Esophagus (tissue), 2 donors: ENCODE results near the gene TMEM220. TPM values are rescaled to one million over a fixed set of nuclear protein-coding genes. Genes with fewer than 3 reads are reported as not detected.

ENCODE experiments used
- H3K27ac ChIP-seq, 2 donors: one replicate each; pipeline ENCODE4 v1.5.1; 2013; ENCODE audit warnings: low read depth in 2 of 2, mild to moderate bottlenecking in 2 of 2, inconsistent platforms in 1 of 2, low read length in 1 of 2, moderate library complexity in 1 of 2
- H3K27me3 ChIP-seq, 2 donors: one replicate each; pipeline ENCODE4 v1.6.1; 2013; ENCODE audit warnings: low read length in 2 of 2, control low read depth in 1 of 2, mild to moderate bottlenecking in 1 of 2; ENCODE audit not compliant: insufficient read depth in 2 of 2, control insufficient read depth in 1 of 2
- H3K36me3 ChIP-seq, 2 donors: one replicate each; pipeline ENCODE4 v1.6.1; 2013; ENCODE audit warnings: low read length in 1 of 2; ENCODE audit not compliant: control insufficient read depth in 2 of 2, insufficient read depth in 2 of 2
- H3K4me1 ChIP-seq, 2 donors: one replicate each; pipeline ENCODE4 v1.6.1; 2013; ENCODE audit warnings: low read length in 1 of 2; ENCODE audit not compliant: control insufficient read depth in 2 of 2, insufficient read depth in 2 of 2
- H3K4me3 ChIP-seq, 2 donors: one replicate each; pipeline ENCODE4 v1.5.1; 2013; ENCODE audit warnings: low read length in 2 of 2, mild to moderate bottlenecking in 2 of 2, low read depth in 1 of 2, moderate library complexity in 1 of 2
- H3K9me3 ChIP-seq, 2 donors: one replicate each; pipeline ENCODE4 v1.6.1; 2013; ENCODE audit warnings: mild to moderate bottlenecking in 2 of 2, low read depth in 1 of 2, low read length in 1 of 2, moderate library complexity in 1 of 2; ENCODE audit not compliant: control insufficient read depth in 2 of 2, insufficient read depth in 1 of 2
- WGBS, 2 donors: extraction: QIAGEN DNeasy Blood & Tissue Kit; methylation state at CpG; one replicate each; pipeline ENCODE4 v1.1.7; 2013; 5-methylcytosine and 5-hydroxymethylcytosine counted together
- polyA plus RNA-seq, 2 donors: library from polyadenylated mRNA; stranded (reverse); fragments of 200-250 nt; gene quantifications; one replicate each; pipeline ENCODE4 v1.2.3, GENCODE V29; 2013
- donor health status: healthy with polysubstance abuse.
- donor health status: Bipolar disorder and iron deficiency.

TMEM220 gene
- polyA plus RNA-seq, 2 donors, result 6.3 to 6.9 TPM

DNA sequence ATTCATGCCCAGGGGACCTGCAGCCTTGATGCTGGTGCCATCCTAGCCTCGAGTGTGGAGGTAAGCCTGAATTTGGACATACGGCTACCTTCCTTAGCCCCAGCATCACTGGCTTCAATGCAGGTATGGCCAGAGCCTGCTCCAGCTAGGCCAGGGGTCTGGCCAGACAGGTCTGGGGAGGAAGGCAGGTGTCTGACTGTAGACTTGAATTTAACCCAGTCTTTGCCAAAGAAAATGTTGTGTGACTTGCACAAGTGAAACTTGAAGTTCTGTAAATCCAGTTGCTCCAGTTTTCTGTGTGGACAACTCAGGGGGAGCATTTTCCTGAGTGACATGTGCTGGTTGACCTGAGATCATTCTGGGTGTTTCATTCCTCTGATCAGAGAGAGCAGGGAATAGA, 41.3 kb upstream of the TMEM220 start:
- H3K4me3 ChIP-seq, result no peak overlapping the region
- peaks cover 0 to under 1% of the 10 kb centered on the region in 2 donors for H3K9me3 ChIP-seq
- H3K4me1 ChIP-seq, result no peaks in the 10 kb centered on the region
- WGBS, 2 donors, result 73 to 80% methylated on average over 2 of the region's 2 CpGs
- H3K27ac ChIP-seq, result peak overlapping the region in 1 of 2 donors; percentile 53
- no peaks in the 10 kb centered on the region for H3K36me3 ChIP-seq
- no peaks in the 10 kb centered on the region for H3K27me3 ChIP-seq

DNA sequence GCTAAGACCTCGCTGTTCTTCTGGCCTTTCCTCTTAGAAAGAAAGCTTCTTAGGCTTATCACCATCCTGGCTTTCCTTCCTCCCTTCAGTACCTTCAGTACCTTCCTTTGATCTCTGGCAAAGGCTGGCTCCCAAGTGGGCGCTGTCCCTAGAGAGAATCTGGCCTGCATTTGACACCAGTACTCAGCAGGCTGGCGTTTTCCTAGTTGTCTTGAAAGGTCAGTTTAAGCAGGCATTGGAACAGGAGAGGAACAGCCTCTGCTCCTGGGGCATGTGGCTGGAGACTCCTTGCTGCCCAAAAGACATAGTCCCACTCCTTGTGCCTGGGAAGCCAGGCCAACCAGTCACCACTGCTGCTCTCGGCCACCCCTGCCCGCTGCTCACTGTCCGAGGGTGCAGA, 40.0 kb upstream of the TMEM220 start:
- WGBS, 2 donors, result 83 to 87% methylated on average over 6 of the region's 6 CpGs
- Histone ChIP-seq H3K4me1 (no peaks in the 10 kb centered on the region), H3K4me3 (no peak overlapping the region), H3K27me3 (no peaks in the 10 kb centered on the region), H3K9me3 (peaks cover 0 to 1% of the 10 kb centered on the region in 2 donors), H3K27ac (no peak overlapping the region), H3K36me3 (no peaks in the 10 kb centered on the region)

DNA sequence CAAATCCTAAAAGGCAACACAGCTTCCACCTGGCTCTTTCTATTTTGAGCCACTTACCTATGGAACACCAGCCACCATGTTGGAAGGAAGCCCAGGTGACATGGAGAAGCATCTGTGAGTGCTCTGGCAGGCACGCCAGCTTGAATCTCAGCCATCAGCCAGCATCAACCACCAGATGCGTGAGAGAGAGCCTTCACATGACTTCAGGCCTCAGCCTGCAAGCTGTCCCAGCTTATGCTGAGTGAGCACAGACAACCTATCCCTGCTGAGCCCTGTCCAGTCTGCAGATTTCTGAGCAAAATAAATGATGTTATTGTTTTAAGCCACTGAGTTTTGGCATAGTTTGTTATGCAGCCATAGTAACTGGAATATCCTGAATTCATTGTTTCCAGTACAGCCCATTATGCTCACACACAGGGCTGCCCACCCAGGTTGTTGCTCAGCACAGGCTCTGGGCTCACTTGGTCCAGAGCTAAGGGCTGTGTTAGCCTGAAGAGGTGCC, 39.0 kb upstream of the TMEM220 start:
- Histone ChIP-seq H3K4me1 (no peaks in the 10 kb centered on the region), H3K36me3 (no peaks in the 10 kb centered on the region), H3K27ac (no peak overlapping the region), H3K27me3 (no peaks in the 10 kb centered on the region), H3K9me3 (peaks cover 0 to 1% of the 10 kb centered on the region in 2 donors), H3K4me3 (no peak overlapping the region)
- 65 to 88% methylated on average over 2 of the region's 2 CpGs for WGBS, 2 donors

DNA sequence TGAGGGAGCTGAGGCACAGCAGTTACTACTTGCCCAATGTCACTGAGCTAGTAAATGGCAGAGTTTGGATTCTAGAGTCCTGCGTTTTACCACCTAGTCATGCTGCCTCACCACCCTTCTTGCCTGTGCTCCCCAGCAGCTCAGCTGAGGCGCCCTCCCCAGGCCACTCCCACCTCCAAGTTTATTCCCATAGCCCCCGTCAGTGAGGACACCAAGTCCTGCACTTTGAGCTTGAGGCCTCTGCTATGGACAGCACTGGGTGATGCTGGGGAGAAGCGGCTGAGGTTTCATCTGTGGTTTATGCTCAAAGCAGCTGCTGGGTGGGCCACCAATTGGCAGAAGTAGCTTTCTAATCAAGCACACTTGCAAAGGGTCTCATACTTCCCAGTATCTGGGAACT, 37.4 kb upstream of the TMEM220 start:
- Histone ChIP-seq H3K36me3 (no peaks in the 10 kb centered on the region), H3K27me3 (no peaks in the 10 kb centered on the region), H3K9me3 (peaks cover 0 to 1% of the 10 kb centered on the region in 2 donors), H3K4me3 (no peak overlapping the region), H3K4me1 (no peaks in the 10 kb centered on the region), H3K27ac (no peak overlapping the region)
- WGBS, 2 donors, result 89 to 92% methylated on average over 4 of the region's 4 CpGs

DNA sequence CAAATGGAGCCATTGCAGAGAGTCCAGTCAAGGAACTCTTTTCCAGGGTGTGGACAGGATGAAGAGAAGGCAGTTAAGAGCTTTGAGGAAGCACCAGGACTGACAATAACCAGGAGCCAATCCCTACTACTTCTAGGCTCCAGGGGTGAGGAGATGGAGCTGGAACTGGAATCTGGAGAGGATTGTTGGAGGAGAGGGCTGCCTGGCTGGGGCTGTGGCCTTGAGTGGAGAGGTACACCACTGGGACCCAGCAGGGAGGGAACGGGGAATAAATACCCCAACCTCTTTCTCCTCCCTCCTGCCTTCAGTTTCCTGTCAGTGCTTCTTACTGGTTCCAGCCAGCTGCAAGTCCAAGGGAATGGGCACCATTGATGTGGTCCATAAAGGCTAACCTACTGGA, 32.2 kb upstream of the TMEM220 start:
- no peak overlapping the region for H3K27ac ChIP-seq
- H3K4me3 ChIP-seq, result no peak overlapping the region
- H3K27me3 ChIP-seq, result no peaks in the 10 kb centered on the region
- 96 to 100% methylated on average over 1 of the region's 1 CpG for WGBS, 2 donors
- no peaks in the 10 kb centered on the region for H3K36me3 ChIP-seq
- H3K9me3 ChIP-seq, result peaks cover 0 to 1% of the 10 kb centered on the region in 2 donors
- H3K4me1 ChIP-seq, result no peaks in the 10 kb centered on the region

DNA sequence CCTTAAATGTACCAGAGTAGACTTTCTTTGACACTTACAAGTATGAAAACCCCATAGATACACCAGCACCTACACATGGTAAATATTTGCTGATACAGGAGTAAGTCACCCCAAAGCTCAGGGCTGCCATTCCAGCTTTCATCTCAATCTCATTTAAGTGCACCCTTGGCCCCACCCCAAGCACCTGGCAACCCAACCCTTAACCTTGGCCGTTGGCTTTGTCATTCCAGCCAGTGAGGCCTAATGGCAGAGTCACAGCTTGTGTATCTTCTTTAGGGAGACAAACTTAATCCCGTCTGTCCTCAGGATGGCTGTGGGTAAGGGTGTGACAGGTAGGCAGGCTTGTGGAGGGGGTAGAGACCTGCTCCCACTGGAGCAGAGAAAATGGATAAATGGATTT, 31.5 kb upstream of the TMEM220 start:
- Histone ChIP-seq H3K27me3 (no peaks in the 10 kb centered on the region), H3K4me3 (no peak overlapping the region), H3K4me1 (no peaks in the 10 kb centered on the region), H3K9me3 (peaks cover 0 to 1% of the 10 kb centered on the region in 2 donors), H3K27ac (no peak overlapping the region), H3K36me3 (no peaks in the 10 kb centered on the region)
- WGBS, 2 donors, result 55 to 66% methylated on average over 2 of the region's 2 CpGs

DNA sequence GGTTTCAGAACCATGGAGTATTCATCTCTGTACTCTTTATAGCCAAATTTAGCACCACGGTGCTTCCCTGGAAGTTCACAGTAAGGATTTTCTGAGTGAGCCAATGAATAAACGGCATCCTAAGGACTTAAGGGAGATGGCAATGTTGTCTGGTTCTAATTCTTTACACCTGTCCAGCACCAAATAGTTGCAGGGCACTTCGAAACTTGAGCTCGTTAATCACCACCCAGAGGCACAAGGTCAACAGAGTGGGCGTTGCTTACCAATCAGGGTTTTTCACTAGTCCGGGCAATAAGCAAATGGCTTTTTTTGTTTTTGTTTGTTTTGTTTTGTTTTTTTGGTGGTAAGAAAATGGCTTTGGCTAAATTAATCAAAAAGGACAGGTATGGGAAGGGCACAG, 28.2 kb upstream of the TMEM220 start:
- WGBS, 2 donors, result 74 to 90% methylated on average over 6 of the region's 6 CpGs
- H3K36me3 ChIP-seq, result no peaks in the 10 kb centered on the region
- H3K27me3 ChIP-seq, result no peaks in the 10 kb centered on the region
- no peak overlapping the region for H3K27ac ChIP-seq
- no peaks in the 10 kb centered on the region for H3K4me1 ChIP-seq
- H3K4me3 ChIP-seq, result no peak overlapping the region
- no peaks in the 10 kb centered on the region for H3K9me3 ChIP-seq

DNA sequence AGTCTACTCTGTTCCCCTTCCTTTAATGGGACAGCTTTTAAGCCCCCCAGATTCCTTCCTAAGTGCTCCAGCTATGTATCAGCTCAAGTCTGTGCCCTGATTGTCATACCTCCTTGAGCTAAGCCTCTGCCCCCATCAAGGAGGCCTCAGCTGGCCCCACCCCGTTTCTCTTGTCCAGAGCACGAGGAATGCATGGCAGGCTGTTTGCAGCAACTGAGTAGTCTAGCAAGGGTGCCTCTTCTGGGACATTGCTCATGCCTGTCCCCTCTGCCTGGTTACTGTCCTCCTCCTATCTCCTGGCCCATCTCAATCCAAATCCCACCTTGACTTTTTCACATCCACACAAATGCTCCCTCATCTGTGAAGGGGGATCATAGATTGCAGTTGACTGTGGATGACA, 27.8 kb upstream of the TMEM220 start:
- Histone ChIP-seq H3K27ac (no peak overlapping the region), H3K27me3 (no peaks in the 10 kb centered on the region), H3K36me3 (no peaks in the 10 kb centered on the region), H3K9me3 (no peaks in the 10 kb centered on the region), H3K4me3 (no peak overlapping the region), H3K4me1 (no peaks in the 10 kb centered on the region)
- 69 to 74% methylated on average over 2 of the region's 2 CpGs for WGBS, 2 donors

DNA sequence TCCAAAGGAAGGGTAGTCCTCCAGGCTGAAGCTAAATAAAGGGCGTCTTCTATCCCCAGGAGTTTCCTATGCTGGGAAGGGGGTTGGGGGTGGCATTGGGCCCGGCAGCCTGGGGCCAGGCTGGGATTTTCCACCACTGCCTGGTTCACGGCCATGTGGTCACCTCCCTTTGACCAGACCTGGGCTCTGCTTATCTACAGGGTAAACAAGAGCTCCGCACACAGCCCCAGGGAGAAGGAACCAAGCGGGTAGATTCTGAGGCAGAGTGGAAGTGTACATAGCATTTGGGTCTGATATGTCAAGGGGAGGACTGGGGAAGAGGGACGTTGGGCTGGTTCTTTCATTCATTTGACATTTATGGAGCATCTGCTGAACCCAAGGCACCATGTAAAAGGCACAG, 27.2 kb upstream of the TMEM220 start:
- H3K27me3 ChIP-seq, result no peaks in the 10 kb centered on the region
- no peak overlapping the region for H3K27ac ChIP-seq
- H3K36me3 ChIP-seq, result no peaks in the 10 kb centered on the region
- no peaks in the 10 kb centered on the region for H3K4me1 ChIP-seq
- H3K4me3 ChIP-seq, result no peak overlapping the region
- no peaks in the 10 kb centered on the region for H3K9me3 ChIP-seq
- WGBS, 2 donors, result 73 to 85% methylated on average over 6 of the region's 6 CpGs

DNA sequence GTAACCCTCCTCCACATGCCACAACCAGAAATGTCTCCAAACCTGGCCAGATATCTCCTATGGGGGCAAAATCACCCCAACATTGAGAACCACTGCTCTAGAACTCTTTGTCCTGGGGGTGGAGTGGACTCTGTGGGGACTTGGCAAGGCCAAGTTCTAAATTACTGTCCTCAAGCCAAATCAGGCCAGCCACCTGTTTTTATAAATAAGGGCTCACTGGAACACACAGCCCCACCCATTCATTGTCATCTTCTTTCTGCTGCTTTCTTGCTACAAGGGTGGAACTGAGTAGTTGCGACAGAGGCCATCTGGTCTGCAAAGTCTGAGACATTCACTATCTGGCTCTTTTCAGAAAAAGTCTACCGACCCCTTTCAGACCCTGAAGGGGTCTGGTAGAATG, 26.8 kb upstream of the TMEM220 start:
- H3K27me3 ChIP-seq, result no peaks in the 10 kb centered on the region
- no peaks in the 10 kb centered on the region for H3K36me3 ChIP-seq
- H3K4me1 ChIP-seq, result no peaks in the 10 kb centered on the region
- H3K27ac ChIP-seq, result no peak overlapping the region
- WGBS, 2 donors, result 79 to 80% methylated on average over 2 of the region's 2 CpGs
- H3K4me3 ChIP-seq, result no peak overlapping the region
- H3K9me3 ChIP-seq, result no peaks in the 10 kb centered on the region
